ENCODE results near the gene PPP4R1. TPM values are rescaled to one million over a fixed set of nuclear protein-coding genes. Genes with fewer than 3 reads are reported as not detected.

The PPP4R1 gene
- total RNA-seq, result 10 to 100 TPM; 69.5 to 76.6 TPM

DNA sequence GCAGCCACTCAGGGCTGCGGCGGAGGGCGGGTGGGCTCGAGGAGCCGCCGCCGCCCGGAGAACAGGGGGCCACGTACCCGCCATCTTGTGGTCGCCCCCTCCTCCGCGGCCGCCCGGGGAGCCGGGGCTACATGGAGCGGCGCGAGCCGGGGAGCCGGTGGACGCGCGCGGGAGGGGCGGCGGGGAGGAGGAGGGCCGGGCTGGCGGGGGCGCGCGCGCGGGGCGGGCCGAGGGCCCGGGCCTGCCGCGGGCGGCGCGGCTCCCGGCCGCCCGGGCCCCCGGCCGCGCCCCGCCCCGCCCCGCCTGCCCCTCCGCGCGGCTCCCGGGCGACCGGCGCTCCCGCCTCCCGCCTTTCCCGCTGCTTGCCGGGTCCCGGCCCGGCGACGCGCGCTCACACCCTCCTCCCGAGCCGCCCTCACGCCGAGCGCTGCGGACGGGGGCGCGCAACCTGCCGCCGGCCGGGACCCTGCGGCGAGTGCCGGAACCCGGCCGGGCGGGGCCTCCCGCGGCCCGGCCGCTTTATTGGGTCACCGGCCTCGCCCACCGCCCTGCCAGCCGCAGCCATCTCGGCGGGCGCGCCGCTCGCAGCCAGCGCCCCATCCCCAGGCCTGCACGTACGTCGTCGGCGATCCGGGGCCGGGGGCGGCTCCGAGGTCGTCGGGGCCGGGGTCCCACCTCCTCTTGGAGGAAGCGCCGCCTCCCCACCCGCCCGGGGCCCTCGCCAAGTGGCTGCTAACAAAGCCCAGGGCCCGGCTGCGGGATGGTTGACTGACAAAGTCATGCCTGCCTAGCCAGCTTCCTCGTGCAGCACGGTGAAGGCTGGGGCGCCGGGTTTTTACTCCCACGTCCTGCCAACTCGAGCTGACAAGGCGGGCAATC is at the start of gene PPP4R1:
PPP4R1 (minus strand) TSS at position 159 of the 879 bp plus-strand sequence; CDS start at position 84, 75 bp downstream.

Small RNA genes lying within 50 kb of the gene (small RNA-seq; reads per million reads assigned to genes)
- gene RNU2-27P (0.93 to 1.0 reads per million in 2 donors), gene RNU6-903P (0 reads per million in 2 donors)

Other genes starting within 250 kb of the PPP4R1 start
- gene RALBP1, start 139.0 kb downstream of the PPP4R1 start, total RNA-seq, result 10 to 100 TPM; 37.5 to 53.9 TPM
- gene RAB31, start 93.7 kb upstream of the PPP4R1 start, total RNA-seq, result 10 to 100 TPM; 11.0 to 13.4 TPM